Skeletal muscle cell (primary cell): ENCODE measurements around the gene ZBTB4.

Source experiments
- DNase-seq: peaks from one replicate; pipeline ENCODE4 v3.0.0-alpha.2; 2010; ENCODE audit warnings: low read depth
- H3K4me3 ChIP-seq: 2 replicates; pipeline ENCODE4 v1.5.1; 2011; ENCODE audit warnings: low read depth, mild to moderate bottlenecking, control low read depth, low read length, moderate library complexity

Gene ZBTB4

GRCh38 chr17:7443499-7444485 is 35.6 kb downstream of the ZBTB4 start:
- no peak for DNase-seq
- H3K4me3 ChIP-seq = no peak overlapping the region

GRCh38 chr17:7442142-7442541 is 37.3 kb downstream of the ZBTB4 start:
- DNase-seq = no peak
- no peak overlapping the region for H3K4me3 ChIP-seq

- no peak for DNase-seq
- no peak overlapping the region for H3K4me3 ChIP-seq
Observed at GRCh38 chr17:7441266-7441665, 38.2 kb downstream of the ZBTB4 start.

- H3K4me3 ChIP-seq = peak overlapping the region; percentile 61
- no peak for DNase-seq
Observed at GRCh38 chr17:7440834-7441195, 38.6 kb downstream of the ZBTB4 start.

- DNase-seq = no peak
- peak overlapping the region; percentile 61 for H3K4me3 ChIP-seq
Observed at GRCh38 chr17:7440113-7440833, 39.2 kb downstream of the ZBTB4 start.

GRCh38 chr17:7439462-7440112 is 39.8 kb downstream of the ZBTB4 start, which contains the start of gene FGF11:
Gene FGF11 (plus strand): TSS chr17:7439512. CDS start chr17:7439621, 109 bp downstream.
- DNase-seq = no peak
- H3K4me3 ChIP-seq = peak within 1 kb of the TSS; percentile 61

GRCh38 chr17:7438656-7439460 is 40.6 kb downstream of the ZBTB4 start:
- H3K4me3 ChIP-seq = peak overlapping the region; percentile 61
- DNase-seq = no peak

- DNase-seq = no peak
Observed at GRCh38 chr17:7437950-7438614, 41.3 kb downstream of the ZBTB4 start.

GRCh38 chr17:7437369-7437863 is 42.0 kb downstream of the ZBTB4 start:
- DNase-seq = no peak
- peak overlapping the region; percentile 61 for H3K4me3 ChIP-seq

More at GRCh38 chr17:7437950-7438614, 41.3 kb downstream of the ZBTB4 start:
- peak overlapping the region; percentile 61 for H3K4me3 ChIP-seq

- peak overlapping the region; percentile 61 for H3K4me3 ChIP-seq
- DNase-seq = no peak
Observed at GRCh38 chr17:7436556-7437368, 42.7 kb downstream of the ZBTB4 start.

- H3K4me3 ChIP-seq = peak overlapping the region; percentile 61
- DNase-seq = no peak
Observed at GRCh38 chr17:7435676-7436555, 43.5 kb downstream of the ZBTB4 start.

- H3K4me3 ChIP-seq = no peak overlapping the region
- no peak for DNase-seq
Observed at GRCh38 chr17:7432296-7432695, 47.1 kb downstream of the ZBTB4 start.

GRCh38 chr17:7431231-7431630 is 48.2 kb downstream of the ZBTB4 start:
- DNase-seq = no peak
- H3K4me3 ChIP-seq = no peak overlapping the region

- H3K4me3 ChIP-seq = no peak overlapping the region
- no peak for DNase-seq
Observed at GRCh38 chr17:7429722-7430121, 49.7 kb downstream of the ZBTB4 start.

GRCh38 chr17:7428557-7428956 is 50.9 kb downstream of the ZBTB4 start, which contains the start of gene SPEM3:
Gene SPEM3 (plus strand): TSS chr17:7428857. CDS start chr17:7428903, 46 bp downstream.
- no peak for DNase-seq

GRCh38 chr17:7427549-7427948 is 51.9 kb downstream of the ZBTB4 start:
- H3K4me3 ChIP-seq = no peak overlapping the region
- DNase-seq = no peak

More at GRCh38 chr17:7428557-7428956, 50.9 kb downstream of the ZBTB4 start, which contains the start of gene SPEM3:
- no peak within 1 kb of the TSS for H3K4me3 ChIP-seq
